ENCODE data around the gene TDG.

DNA sequence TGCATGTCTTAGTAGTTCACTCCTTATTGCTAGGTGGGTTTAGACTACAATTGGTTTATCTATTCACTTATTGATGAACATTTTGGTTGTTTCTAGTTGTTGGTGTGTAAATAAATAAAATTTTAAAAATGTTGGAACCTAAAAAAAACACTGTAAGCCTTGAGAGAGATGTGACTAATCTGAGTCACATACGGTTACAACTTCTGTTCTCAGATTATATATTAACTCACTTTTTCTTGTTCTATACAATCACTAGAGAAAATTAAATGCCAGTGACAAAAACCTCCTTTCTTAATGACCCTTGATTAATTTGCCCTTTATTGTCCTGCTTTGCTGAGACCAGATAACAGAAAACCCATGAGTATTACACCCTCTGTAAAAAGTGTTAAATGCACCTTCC, 7.1 kb upstream of the TDG start:
- TF ChIP-seq CSDC2 (CRISPR knock-in tag; IDR thresholded peaks at IDR 0.05) (no peak), OSR1 (CRISPR knock-in tag; IDR thresholded peaks at IDR 0.05) (no peak), ARNTL (CRISPR knock-in tag; IDR thresholded peaks at IDR 0.05; ENCODE audit: borderline replicate concordance, low read depth) (no peak), GLIS3 (CRISPR knock-in tag; IDR thresholded peaks at IDR 0.05) (no peak), BACH2 (CRISPR knock-in tag; IDR thresholded peaks at IDR 0.05; ENCODE audit: borderline replicate concordance) (no peak), RARB (CRISPR knock-in tag; IDR thresholded peaks at IDR 0.05) (no peak), ZFP3 (CRISPR knock-in tag; IDR thresholded peaks at IDR 0.05) (no peak), ZFP30 (CRISPR knock-in tag; IDR thresholded peaks at IDR 0.05) (no peak), ZNF8 (CRISPR knock-in tag; IDR thresholded peaks at IDR 0.05) (no peak)
- TF ChIP-seq, protein P1, sequence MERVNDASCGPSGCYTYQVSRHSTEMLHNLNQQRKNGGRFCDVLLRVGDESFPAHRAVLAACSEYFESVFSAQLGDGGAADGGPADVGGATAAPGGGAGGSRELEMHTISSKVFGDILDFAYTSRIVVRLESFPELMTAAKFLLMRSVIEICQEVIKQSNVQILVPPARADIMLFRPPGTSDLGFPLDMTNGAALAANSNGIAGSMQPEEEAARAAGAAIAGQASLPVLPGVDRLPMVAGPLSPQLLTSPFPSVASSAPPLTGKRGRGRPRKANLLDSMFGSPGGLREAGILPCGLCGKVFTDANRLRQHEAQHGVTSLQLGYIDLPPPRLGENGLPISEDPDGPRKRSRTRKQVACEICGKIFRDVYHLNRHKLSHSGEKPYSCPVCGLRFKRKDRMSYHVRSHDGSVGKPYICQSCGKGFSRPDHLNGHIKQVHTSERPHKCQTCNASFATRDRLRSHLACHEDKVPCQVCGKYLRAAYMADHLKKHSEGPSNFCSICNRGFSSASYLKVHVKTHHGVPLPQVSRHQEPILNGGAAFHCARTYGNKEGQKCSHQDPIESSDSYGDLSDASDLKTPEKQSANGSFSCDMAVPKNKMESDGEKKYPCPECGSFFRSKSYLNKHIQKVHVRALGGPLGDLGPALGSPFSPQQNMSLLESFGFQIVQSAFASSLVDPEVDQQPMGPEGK (CRISPR knock-in tag; IDR thresholded peaks at IDR 0.05; ENCODE audit: borderline replicate concordance), result no peak
- TF ChIP-seq, protein P2, sequence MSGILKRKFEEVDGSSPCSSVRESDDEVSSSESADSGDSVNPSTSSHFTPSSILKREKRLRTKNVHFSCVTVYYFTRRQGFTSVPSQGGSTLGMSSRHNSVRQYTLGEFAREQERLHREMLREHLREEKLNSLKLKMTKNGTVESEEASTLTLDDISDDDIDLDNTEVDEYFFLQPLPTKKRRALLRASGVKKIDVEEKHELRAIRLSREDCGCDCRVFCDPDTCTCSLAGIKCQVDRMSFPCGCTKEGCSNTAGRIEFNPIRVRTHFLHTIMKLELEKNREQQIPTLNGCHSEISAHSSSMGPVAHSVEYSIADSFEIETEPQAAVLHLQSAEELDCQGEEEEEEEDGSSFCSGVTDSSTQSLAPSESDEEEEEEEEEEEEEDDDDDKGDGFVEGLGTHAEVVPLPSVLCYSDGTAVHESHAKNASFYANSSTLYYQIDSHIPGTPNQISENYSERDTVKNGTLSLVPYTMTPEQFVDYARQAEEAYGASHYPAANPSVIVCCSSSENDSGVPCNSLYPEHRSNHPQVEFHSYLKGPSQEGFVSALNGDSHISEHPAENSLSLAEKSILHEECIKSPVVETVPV (CRISPR knock-in tag; IDR thresholded peaks at IDR 0.05), result no peak
- TF ChIP-seq, protein P3, sequence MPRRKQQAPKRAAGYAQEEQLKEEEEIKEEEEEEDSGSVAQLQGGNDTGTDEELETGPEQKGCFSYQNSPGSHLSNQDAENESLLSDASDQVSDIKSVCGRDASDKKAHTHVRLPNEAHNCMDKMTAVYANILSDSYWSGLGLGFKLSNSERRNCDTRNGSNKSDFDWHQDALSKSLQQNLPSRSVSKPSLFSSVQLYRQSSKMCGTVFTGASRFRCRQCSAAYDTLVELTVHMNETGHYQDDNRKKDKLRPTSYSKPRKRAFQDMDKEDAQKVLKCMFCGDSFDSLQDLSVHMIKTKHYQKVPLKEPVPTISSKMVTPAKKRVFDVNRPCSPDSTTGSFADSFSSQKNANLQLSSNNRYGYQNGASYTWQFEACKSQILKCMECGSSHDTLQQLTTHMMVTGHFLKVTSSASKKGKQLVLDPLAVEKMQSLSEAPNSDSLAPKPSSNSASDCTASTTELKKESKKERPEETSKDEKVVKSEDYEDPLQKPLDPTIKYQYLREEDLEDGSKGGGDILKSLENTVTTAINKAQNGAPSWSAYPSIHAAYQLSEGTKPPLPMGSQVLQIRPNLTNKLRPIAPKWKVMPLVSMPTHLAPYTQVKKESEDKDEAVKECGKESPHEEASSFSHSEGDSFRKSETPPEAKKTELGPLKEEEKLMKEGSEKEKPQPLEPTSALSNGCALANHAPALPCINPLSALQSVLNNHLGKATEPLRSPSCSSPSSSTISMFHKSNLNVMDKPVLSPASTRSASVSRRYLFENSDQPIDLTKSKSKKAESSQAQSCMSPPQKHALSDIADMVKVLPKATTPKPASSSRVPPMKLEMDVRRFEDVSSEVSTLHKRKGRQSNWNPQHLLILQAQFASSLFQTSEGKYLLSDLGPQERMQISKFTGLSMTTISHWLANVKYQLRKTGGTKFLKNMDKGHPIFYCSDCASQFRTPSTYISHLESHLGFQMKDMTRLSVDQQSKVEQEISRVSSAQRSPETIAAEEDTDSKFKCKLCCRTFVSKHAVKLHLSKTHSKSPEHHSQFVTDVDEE (CRISPR knock-in tag; IDR thresholded peaks at IDR 0.05), result no peak
- TF ChIP-seq, protein P4, sequence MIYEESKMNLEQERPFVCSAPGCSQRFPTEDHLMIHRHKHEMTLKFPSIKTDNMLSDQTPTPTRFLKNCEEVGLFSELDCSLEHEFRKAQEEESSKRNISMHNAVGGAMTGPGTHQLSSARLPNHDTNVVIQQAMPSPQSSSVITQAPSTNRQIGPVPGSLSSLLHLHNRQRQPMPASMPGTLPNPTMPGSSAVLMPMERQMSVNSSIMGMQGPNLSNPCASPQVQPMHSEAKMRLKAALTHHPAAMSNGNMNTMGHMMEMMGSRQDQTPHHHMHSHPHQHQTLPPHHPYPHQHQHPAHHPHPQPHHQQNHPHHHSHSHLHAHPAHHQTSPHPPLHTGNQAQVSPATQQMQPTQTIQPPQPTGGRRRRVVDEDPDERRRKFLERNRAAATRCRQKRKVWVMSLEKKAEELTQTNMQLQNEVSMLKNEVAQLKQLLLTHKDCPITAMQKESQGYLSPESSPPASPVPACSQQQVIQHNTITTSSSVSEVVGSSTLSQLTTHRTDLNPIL (CRISPR knock-in tag; IDR thresholded peaks at IDR 0.05; ENCODE audit: low read depth), result no peak

All from SK-N-SH treated with all-trans-retinoic acid at 6 μM for 48 hours (cell line).